H1 (cell line): Measurements from ENCODE around the gene MAGI1. TPM values are rescaled to one million over a fixed set of nuclear protein-coding genes. Genes with fewer than 3 reads are reported as not detected.

Experiments used
- BRCA1 ChIP-seq: IDR thresholded peaks from 2 replicates; pipeline ENCODE4 v1.6.1; 2012; ENCODE audit warnings: low read depth, low read length, improper control_type of control experiment
- CHD2 ChIP-seq: IDR thresholded peaks from 2 replicates; pipeline ENCODE4 v1.6.1; 2012; ENCODE audit warnings: low read length, improper control_type of control experiment
- EGR1 ChIP-seq: IDR thresholded peaks from 2 replicates; pipeline ENCODE4 v1.6.1; 2011; ENCODE audit warnings: low read depth, low read length, borderline replicate concordance
- EZH2 ChIP-seq: fragments of 200-600 bp; sonication (generic); IDR thresholded peaks from 2 replicates; pipeline ENCODE4 v1.7.1; 2012; ENCODE audit warnings: low read depth, mild to moderate bottlenecking, moderate library complexity, low read length, inconsistent platforms; ENCODE audit not compliant: severe bottlenecking
- GABPA ChIP-seq: IDR thresholded peaks from 2 replicates; pipeline ENCODE4 v1.6.1; 2011; ENCODE audit warnings: mild to moderate bottlenecking, low read length, moderate library complexity, borderline replicate concordance; ENCODE audit not compliant: insufficient read depth
- polyA plus RNA-seq, 7 experiments: library from polyadenylated mRNA; depleted of rRNA in 3 of 7; stranded (reverse) in 5 of 7; unstranded in 2 of 7; fragments of >200 nt in 5 of 7; fragments of 200-250 nt in 2 of 7; gene quantifications; 1 replicate in 5 of 7; 2 replicates in 1 of 7; 4 replicates in 1 of 7; pipeline versions ENCODE4 v1.2.1 to v1.2.3, GENCODE V29; 2011 to 2013; ENCODE audit warnings: missing spikeins in 2 of 7, mixed read lengths in 2 of 7
- total RNA-seq: library from RNA; stranded (reverse); fragmentation: NEBNext Ultra II Directional; extraction: Animal tissue kit (Norgen Biotek cat#: 25700); gene quantifications from 2 replicates; pipeline ENCODE4 v1.2.1, GENCODE V29; 2021
- TF ChIP-seq, protein P1 (sequence below): IDR thresholded peaks from 2 replicates; pipeline ENCODE4 v1.6.1; 2012; ENCODE audit warnings: inconsistent platforms

MAGI1 gene
- total and polyA plus RNA-seq, 2 of the 8 experiments (the other 6 are each of a cell fraction or from before 2014, with no cell fraction given) = 19.8 to 78.0 TPM

DNA sequence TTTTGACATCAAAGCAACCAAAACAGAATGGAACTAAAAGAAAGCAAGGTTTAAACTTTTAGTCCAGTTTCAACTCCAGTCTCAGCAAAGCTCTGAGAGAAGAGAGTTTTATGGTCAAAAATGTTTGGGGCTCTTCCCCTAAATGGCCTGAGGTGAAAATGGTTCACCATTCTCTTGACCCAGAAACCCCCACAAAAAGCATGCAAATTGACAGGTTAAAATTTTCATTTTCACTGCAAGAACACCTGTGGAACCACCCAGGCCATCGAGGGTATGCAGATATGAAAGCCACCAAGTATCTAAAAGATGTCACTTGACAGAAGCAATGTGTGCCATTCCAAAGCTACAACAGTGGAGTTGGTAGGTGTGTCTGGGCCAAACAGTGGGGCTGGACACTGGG is 195.0 kb downstream of the MAGI1 start (continued):
- TF ChIP-seq GABPA = no peak
- TF ChIP-seq CHD2 = no peak
- no peak for TF ChIP-seq EZH2
- no peak for TF ChIP-seq BRCA1
- TF ChIP-seq, protein P1, sequence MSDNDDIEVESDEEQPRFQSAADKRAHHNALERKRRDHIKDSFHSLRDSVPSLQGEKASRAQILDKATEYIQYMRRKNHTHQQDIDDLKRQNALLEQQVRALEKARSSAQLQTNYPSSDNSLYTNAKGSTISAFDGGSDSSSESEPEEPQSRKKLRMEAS = no peak
- TF ChIP-seq EGR1 = no peak
